ENCODE measurements around the gene DYNC2LI1.

DYNC2LI1 gene

DNA sequence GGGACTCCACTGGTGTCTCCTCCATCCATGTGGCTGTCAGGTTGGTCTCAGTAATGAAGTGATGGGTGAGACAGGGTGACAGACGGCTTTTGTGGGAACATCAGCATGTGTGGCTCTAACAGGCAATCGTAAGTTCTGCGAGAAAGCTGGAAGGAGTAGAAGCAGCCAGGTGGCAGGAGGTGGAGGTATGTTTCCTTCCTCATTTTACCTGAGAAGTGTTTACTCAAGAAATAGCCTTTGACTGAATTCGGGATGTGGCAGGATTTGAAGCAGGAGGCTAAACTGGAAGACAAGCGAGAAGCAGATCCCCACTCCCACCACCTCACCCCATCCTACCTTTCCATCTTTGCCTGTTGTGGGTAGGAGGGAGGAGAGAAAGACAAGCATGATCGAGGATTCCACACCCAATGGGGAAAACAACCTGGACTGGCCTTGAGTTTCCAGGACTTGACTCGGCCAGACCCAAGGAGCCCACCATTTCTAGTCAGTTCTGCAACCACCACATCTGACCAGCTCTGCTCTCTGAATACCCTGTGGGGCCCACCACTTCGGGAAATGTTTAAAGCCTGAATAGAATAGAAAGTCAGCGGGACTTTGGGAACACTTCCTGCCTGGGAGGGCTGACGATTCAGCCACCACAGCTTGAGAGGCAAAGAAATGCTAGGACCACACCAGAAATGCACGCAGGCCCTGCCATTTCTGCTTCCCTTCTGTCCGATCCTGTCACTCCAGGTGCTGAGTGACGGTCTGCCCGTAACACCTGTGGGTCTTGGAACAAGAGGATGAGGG lies 66.1 kb downstream of the DYNC2LI1 start:
- Histone ChIP-seq H3K9me3 (ENCODE audit: insufficient read depth, low read depth, low read length) (no peaks in the 10 kb centered on the region), H3K36me3 (ENCODE audit: insufficient read depth, low read length) (no peaks in the 10 kb centered on the region), H3K27me3 (ENCODE audit: insufficient read depth, low read length, poor library complexity, severe bottlenecking) (no peaks in the 10 kb centered on the region), H2AFZ (ENCODE audit: low read length) (no peak overlapping the region), H3K4me3 (ENCODE audit: low read length, poor library complexity, severe bottlenecking) (no peak overlapping the region), H4K20me1 (ENCODE audit: insufficient read depth, low read length, poor library complexity, severe bottlenecking) (no peaks in the 10 kb centered on the region), H3K79me2 (ENCODE audit: insufficient read depth, low read length) (no peaks in the 10 kb centered on the region), H3K9ac (ENCODE audit: low read depth, low read length, poor library complexity, severe bottlenecking) (no peak overlapping the region), H3K4me2 (ENCODE audit: low read depth, low read length, poor library complexity, severe bottlenecking) (no peak overlapping the region), H3F3A (ENCODE audit: low read depth) (no peaks in the 10 kb centered on the region), H3K4me1 (ENCODE audit: insufficient read depth, low read length, poor library complexity, severe bottlenecking) (no peaks in the 10 kb centered on the region), H3K9me2 (replicated peaks; ENCODE audit: low read depth, low read length) (no peaks in the 10 kb centered on the region)
- no peak for TF ChIP-seq EZH2phosphoT487 (IDR thresholded peaks at IDR 0.05; ENCODE audit: borderline replicate concordance)
- TF ChIP-seq, protein P1, sequence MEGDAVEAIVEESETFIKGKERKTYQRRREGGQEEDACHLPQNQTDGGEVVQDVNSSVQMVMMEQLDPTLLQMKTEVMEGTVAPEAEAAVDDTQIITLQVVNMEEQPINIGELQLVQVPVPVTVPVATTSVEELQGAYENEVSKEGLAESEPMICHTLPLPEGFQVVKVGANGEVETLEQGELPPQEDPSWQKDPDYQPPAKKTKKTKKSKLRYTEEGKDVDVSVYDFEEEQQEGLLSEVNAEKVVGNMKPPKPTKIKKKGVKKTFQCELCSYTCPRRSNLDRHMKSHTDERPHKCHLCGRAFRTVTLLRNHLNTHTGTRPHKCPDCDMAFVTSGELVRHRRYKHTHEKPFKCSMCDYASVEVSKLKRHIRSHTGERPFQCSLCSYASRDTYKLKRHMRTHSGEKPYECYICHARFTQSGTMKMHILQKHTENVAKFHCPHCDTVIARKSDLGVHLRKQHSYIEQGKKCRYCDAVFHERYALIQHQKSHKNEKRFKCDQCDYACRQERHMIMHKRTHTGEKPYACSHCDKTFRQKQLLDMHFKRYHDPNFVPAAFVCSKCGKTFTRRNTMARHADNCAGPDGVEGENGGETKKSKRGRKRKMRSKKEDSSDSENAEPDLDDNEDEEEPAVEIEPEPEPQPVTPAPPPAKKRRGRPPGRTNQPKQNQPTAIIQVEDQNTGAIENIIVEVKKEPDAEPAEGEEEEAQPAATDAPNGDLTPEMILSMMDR (conservative IDR thresholded peaks at IDR 0.05; ENCODE audit: low read length) = no peak

DNA sequence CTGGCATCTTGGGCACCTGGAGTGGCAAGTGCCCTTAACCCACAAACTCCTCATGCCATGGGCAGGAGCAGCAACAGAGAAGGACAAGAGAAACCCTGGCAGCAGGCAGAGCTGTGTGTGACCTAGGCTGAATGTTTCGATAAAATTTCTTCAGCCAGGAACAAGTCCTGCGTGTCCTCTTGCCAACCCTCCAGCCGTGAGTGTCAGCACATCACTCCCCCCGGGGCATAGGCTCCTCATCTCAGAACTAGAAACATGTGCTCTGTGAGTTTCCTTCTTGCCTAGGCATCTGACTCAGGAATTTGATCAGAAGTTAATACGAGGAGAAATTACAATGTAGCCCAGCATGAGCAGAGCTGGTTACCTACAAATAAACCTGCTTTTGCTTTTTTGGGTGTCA lies 67.1 kb downstream of the DYNC2LI1 start:
- H2AFZ ChIP-seq (ENCODE audit: low read length) = no peak overlapping the region
- no peaks in the 10 kb centered on the region for H3K9me2 ChIP-seq (replicated peaks; ENCODE audit: low read depth, low read length)
- no peaks in the 10 kb centered on the region for H4K20me1 ChIP-seq (ENCODE audit: insufficient read depth, low read length, poor library complexity, severe bottlenecking)
- no peaks in the 10 kb centered on the region for H3F3A ChIP-seq (ENCODE audit: low read depth)
- H3K36me3 ChIP-seq (ENCODE audit: insufficient read depth, low read length) = no peaks in the 10 kb centered on the region
- TF ChIP-seq, protein P1 (conservative IDR thresholded peaks at IDR 0.05; ENCODE audit: low read length) = no peak
- TF ChIP-seq EZH2phosphoT487 (IDR thresholded peaks at IDR 0.05; ENCODE audit: borderline replicate concordance) = no peak
- H3K79me2 ChIP-seq (ENCODE audit: insufficient read depth, low read length) = no peaks in the 10 kb centered on the region
- no peaks in the 10 kb centered on the region for H3K27me3 ChIP-seq (ENCODE audit: insufficient read depth, low read length, poor library complexity, severe bottlenecking)
- H3K4me3 ChIP-seq (ENCODE audit: low read length, poor library complexity, severe bottlenecking) = no peak overlapping the region
- no peak overlapping the region for H3K9ac ChIP-seq (ENCODE audit: low read depth, low read length, poor library complexity, severe bottlenecking)
- no peaks in the 10 kb centered on the region for H3K9me3 ChIP-seq (ENCODE audit: insufficient read depth, low read depth, low read length)
- H3K4me1 ChIP-seq (ENCODE audit: insufficient read depth, low read length, poor library complexity, severe bottlenecking) = no peaks in the 10 kb centered on the region
- H3K4me2 ChIP-seq (ENCODE audit: low read depth, low read length, poor library complexity, severe bottlenecking) = no peak overlapping the region

DNA sequence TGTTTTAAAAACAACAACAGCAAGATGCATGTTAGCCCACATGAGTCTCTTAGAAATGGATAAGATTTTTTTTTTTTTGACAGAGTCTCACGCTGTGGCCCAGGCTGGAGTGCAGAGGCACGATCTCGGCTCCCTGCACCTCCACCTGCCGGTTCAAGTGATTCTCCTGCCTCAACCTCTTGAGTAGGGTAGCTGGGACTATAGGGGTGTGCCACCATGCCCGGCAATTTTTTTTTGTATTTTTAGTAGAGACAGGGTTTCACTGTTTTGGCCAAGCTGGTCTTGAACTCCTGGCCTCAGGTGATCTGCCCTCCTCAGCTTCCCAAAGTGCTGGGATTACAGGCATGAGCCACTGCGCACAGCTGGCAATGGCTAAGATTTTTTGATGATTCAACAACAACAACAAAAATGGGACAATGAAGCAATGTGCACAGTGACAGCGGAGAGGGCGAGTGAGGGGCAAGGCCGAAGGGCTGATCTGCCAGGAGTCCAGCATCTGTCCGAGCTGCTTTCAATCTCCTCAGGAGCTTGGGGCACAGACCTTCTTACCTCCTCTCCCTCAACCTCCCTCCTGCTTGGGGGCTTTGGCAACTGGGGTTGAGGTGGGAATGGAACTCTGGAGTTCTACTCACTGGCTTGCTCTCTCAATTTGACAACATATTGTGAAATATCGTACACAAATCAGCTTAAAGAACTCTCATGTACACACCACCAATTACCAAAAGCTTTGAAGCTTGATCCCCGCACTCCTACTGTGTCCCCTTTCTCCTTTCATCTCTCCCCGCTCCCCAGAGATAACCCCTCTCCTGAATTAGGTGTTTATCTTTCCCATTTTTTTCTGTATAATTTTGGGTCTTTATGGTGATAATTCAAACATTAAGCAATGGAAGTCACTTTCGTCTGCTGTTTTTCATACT lies 68.4 kb downstream of the DYNC2LI1 start:
- H4K20me1 ChIP-seq (ENCODE audit: insufficient read depth, low read length, poor library complexity, severe bottlenecking) = no peaks in the 10 kb centered on the region
- TF ChIP-seq, protein P1 (conservative IDR thresholded peaks at IDR 0.05; ENCODE audit: low read length) = no peak
- no peak for TF ChIP-seq EZH2phosphoT487 (IDR thresholded peaks at IDR 0.05; ENCODE audit: borderline replicate concordance)
- H3K4me3 ChIP-seq (ENCODE audit: low read length, poor library complexity, severe bottlenecking) = no peak overlapping the region
- H3K36me3 ChIP-seq (ENCODE audit: insufficient read depth, low read length) = no peaks in the 10 kb centered on the region
- H3K9me2 ChIP-seq (replicated peaks; ENCODE audit: low read depth, low read length) = no peaks in the 10 kb centered on the region
- no peak overlapping the region for H2AFZ ChIP-seq (ENCODE audit: low read length)
- H3K79me2 ChIP-seq (ENCODE audit: insufficient read depth, low read length) = no peaks in the 10 kb centered on the region
- no peaks in the 10 kb centered on the region for H3K27me3 ChIP-seq (ENCODE audit: insufficient read depth, low read length, poor library complexity, severe bottlenecking)
- H3K9me3 ChIP-seq (ENCODE audit: insufficient read depth, low read depth, low read length) = no peaks in the 10 kb centered on the region
- no peak overlapping the region for H3K9ac ChIP-seq (ENCODE audit: low read depth, low read length, poor library complexity, severe bottlenecking)
- H3K4me1 ChIP-seq (ENCODE audit: insufficient read depth, low read length, poor library complexity, severe bottlenecking) = no peaks in the 10 kb centered on the region
- H3K4me2 ChIP-seq (ENCODE audit: low read depth, low read length, poor library complexity, severe bottlenecking) = no peak overlapping the region
- H3F3A ChIP-seq (ENCODE audit: low read depth) = no peaks in the 10 kb centered on the region
